ENCODE data around the gene SLIT1.
A peak's percentile ranks its signal among the peaks of the same experiment; 100 is the strongest.

The SLIT1 gene

DNA sequence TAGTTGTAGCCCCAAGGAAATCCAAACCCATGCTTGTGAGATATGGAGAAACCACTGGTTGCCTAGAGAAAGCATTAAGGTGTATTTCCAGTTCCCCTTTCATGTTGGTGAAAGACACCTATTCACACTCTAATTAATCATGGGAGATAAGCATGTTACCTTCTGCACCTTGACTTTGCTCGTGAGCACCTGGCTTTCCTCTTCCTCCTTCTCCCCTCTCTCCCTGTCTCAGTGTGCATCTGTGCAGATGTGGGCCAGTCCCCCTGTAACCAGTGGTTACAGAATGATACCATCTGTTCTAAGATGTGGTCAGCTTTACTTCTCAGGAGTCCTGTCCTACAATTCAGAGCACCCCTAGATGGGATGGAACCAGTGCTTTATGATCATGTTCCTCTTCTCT lies 193.0 kb downstream of the SLIT1 start:
- DNase-seq: no peak

DNA sequence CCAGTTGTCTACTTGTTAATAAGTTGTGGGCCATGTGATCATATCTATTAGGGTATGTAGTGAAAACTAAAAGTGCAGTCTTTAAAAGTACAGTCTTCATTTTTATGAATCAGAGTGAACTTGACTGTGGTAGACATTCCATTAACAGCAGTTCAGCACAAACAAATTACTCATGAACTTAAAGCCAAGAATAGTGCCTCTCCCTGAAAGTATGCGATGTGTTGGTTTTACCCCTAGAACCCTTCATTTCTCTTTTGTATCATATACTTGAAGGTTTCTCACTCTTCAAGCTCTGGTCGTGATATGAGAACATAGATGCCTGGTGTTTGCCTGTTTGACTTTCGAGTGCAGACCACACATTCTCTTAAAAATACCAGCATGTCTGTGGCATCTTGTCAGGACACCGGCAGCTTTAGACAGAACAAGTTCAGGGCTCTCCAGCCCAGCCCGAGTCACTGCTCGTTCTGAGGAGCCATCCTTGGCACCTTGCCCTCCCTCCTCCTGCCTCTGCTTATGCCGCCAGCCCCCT lies 194.4 kb downstream of the SLIT1 start:
- no peak for DNase-seq

DNA sequence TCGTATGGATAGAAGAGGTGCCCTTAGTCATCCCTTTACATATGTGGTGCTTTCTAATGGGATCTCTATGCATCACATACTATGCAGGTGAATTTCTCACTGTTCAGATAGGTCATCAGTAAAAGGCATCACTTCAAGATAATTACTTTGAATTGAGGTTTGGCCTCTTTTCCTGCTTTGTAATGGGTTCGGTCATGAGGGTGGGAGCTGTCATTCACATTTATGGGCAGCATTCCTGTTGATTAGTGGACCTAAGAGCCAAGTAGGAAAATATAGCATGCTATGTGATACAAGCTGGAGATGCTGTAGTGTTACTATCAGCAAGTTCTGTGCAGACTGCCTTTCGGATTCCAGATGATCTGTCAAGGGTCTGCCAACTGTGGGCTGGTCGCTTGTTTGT lies 197.3 kb downstream of the SLIT1 start:
- DNase-seq: no peak

DNA sequence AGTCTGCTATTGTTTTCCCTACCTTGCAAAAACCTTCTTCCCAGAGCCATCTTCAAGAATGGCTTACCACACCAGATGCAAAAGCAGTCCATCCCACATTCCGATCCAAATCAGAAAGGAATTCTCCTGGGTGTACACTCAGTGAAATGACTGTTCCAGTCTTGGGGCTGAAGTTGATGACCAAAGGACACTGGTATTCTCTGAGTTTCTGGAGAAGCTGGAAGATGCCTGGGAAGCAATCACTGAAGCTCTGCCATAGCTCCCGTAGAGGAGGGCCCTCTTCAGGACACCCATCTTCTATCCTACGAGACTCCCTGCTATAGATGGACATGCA lies 197.9 kb downstream of the SLIT1 start:
- DNase-seq: no peak

DNA sequence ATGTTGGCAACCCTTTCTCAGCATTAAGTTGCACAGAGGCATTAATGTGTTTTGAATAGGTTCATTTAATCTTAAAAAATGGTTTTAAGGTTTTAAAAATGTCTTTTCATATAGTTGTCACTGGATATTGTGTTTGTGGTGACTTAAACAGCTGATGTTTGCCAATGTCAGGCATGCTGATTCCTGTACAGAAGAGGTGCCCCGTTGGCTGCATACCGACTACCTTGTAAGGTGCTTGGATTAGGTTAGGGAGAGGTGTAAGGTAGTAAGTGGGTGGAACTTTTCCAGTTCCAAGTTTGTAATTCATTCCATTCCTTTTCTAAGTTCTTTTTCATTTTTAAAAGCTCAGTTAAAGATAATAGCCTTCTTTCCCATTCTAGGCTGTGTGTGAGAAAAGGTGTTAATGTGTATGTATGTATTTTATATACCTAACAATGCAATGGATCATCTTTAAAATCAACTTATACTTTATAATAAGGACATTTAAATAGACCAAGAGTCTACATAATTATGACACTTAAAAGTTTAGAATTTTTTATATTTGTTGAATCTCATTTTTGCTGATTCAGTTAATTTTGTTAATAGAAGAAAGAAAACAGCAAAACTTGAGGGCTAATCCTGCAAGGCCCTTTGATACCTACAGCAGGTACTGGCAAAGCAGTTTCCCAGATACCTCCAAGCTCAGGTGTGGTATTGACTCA lies 198.5 kb downstream of the SLIT1 start:
- no peak for DNase-seq

DNA sequence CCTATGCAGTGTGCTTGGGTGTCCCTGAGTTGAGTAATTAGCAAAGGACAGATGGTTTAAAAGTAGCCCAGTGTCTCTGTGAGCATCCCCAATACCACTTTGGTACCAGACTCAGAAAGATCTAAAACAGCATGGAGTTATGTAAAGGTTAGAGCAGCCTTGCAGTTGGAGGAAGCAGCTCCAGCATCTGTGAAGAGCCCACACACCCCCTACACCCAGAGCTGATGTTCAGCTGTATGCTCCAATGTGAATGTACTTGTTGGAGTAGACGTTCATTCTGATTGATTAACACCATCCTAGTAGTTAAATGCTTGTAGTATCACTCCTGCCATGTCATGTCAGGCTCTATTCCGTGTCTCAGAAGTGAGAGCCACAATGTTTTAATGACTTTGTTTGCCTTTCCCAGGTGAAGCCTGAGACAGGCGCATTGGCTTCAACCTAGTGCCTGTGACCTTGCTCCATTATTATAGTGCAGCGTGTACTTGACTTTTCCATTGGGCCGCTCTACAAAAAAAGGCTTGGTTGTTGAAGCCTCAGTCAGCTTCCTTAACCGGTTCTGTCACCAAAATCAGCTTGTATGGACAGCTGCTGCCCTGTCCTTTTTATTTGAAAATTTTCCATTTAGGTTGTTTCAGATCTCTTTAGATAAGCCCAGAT lies 199.4 kb downstream of the SLIT1 start:
- DNase-seq: no peak

DNA sequence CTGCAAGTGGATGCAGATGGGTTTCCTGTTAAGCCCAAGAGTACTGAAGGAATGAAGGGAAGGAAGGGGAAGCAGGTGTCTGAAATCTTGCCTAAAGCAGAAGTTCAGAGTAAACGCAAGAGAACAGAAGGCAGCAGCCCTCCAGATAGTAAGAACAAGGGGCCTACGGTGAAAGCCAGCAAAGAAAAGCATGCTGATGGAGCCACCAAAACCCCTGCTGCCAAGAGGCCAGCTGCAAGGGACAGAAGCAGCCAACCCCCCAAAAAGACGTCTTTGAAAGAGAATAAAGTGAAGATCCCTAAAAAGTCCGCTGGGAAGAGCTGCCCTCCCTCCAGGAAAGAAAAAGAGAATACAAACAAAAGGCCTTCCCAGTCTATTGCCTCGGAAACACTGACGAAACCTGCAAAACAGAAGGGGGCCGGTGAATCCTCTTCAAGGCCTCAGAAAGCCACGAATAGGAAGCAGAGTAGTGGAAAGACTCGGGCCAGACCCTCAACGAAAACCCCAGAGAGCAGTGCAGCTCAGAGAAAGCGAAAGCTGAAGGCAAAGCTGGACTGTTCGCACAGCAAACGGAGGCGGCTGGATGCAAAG lies 201.1 kb downstream of the SLIT1 start:
- DNase-seq: no peak

DNA sequence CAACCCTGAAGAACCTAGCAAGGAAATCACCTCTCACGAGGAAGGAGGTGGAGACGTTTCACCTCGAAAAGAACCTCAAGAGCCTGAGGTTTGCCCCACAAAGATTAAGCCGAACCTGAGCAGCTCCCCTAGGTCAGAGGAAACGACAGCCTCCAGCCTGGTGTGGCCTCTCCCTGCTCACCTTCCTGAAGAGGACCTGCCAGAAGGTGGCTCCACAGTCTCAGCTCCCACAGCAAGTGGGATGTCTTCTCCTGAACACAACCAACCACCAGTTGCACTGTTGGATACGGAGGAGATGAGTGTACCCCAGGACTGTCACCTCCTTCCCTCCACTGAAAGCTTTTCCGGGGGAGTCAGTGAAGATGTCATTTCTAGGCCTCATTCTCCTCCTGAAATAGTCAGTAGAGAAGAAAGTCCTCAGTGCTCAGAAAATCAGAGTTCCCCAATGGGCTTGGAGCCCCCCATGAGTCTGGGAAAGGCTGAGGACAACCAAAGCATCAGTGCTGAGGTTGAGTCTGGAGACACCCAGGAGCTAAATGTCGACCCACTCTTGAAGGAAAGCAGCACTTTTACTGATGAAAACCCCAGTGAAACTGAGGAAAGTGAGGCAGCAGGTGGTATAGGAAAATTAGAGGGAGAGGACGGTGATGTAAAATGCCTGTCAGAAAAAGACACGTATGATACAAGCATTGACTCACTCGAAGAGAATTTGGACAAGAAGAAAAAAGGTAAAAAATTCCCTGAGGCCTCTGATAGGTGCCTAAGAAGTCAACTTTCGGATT lies 203.4 kb downstream of the SLIT1 start:
- DNase-seq: no peak

DNA sequence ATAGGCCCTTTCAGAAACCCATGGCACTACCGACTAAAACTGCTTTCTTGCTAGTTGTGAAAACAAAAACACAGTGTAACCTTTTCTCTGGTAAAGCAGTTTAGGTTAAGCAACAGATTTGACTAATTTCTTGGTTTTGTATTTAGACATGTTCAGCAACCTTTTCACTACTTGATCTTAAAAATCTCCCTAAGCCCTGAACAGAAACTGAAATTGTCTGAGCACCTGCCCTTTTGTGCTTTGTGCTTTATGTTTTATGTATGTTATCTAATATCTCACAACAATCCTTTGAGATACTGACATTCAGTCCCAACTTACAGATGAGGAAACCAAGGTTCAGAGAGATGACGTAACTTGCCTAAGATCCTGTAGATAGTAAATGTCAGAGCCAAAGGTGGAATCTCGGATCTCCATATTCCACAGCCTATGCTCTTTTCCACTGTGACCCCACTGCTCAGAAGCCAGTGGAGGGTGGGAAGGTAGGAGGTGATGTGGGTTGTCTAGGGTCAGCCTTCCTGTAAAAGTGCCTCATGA lies 207.1 kb downstream of the SLIT1 start:
- no peak for DNase-seq

DNA sequence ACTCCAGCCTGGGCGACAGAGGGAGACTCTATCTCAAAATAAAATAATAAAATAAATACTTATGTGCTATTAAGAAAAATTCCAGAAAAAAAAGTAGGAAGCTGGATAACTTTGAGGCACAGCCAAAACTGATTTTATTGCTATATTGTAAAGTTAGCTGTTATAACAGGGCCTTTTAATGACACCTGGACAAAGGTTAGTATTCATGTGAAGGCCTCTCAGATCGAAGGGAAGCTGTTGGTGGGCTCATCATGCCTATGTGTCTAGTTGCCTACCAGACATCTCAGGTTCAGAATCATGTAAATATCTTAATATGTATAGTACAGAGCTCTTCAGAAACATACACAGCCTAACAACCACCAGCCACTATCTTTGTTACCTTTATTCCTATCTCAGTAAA lies 210.6 kb downstream of the SLIT1 start:
- DNase-seq: no peak

DNA sequence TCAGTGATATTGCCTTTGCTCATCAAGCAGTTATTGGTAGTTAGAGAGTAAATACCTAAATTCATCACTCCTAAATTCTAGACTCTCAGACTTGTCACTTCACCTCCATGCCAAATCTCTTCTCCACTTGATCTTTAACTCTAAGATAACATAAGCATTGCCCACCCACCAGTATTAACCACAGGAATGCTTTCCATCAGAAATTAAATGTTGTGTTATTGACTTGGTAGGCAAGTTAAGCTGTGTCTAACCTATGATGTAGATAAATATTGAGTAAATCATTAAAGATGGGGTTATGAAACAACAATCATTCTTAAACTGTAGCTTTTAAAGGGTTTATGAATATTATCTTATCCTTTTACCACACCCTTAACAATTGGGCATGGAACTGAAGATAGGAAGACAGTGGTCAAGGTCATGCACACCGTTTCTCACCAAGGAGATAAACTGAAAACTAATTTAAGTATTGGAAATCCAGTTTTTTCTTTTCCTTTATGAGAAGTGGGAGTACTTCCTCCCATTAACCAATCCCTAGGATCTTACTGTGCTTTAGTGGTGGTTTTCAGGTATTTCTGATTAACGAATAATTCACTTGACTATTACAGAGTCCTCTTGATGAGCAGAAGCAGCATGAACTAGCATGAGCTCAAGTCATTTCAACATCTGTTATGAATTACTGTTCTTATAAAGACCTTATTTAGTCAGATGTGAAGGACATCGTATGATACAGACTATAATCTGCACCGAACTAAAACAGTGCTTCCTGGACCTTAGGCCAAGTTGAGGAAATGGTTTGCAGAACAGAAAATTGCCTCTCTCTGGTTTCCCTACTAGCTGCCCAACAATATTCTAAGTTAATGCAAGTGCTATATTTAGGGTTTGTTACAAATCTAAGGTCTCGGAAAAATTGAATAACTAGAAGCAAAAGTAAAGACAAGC lies 211.7 kb downstream of the SLIT1 start:
- DNase-seq: peak; percentile 54

DNA sequence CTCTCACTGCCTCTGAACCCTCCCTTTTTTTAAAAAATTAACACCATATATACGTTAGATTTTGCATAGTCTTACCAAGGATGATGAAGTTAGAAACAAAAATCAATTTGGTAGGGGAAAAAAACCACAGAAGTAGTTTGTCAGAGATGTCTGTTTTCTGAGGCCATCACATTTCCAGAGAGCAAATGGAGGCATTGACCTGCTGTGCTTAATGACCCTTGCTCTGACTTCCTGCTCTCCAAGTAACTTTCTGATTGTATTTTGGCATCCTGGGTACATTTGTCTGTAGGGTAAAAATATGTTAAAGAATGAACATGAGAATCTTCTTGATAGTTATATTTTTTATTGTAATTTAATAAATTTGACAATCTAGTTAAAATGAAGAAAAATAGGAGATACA lies 213.5 kb downstream of the SLIT1 start:
- no peak for DNase-seq

DNA sequence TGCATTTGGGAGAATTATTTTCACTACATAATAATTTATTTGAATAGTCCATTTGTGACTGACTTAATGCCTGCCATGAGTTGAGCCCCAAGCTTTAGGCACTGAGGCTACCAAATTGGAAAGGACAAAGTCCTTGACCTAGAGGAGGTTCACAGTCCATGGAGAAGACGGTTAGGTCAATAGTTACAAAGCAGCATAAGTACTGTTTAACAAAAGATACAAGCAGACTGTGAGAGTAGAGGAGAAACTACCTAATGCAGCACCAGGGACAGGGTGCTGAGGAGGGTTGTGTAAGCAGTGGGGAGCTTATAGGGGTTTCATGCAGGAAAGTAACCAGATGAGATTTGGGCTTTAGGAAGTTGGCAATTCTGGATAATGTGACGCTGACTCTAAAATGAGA lies 214.4 kb downstream of the SLIT1 start:
- DNase-seq: no peak

DNA sequence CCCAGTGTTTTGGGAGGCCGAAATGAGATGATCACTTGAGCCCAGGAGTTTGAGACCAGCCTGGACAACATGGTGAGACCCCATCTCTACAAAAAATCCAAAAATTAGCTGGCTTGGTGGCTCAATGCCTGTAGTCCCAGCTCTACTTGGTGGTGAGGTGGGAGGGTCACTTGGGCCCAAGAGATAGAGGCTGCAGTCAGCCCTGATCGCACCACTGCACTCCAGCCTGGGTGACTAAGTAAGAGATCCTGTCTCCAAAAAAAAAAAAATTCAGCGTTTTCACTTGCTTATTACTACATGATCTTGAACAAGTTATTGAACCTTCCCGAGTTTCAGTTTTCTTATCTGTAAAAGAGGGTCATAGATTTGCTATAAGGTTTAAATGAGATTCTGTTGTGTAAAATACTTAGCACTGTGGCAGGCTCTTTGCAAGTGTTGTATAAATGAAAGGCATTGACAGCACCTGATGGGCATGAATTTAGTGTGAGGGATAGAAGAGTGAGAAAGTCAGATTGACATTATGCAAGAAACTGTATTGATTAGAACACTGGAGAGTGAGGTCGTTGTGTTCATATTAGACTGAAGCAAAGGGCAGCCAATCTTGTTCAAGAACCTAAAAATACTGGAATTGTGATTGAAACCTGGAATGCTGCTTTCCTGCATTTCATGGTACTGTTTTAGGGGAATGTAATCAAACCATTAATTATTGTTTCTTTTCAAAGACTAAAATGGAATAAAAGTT lies 216.9 kb downstream of the SLIT1 start:
- no peak for DNase-seq

DNA sequence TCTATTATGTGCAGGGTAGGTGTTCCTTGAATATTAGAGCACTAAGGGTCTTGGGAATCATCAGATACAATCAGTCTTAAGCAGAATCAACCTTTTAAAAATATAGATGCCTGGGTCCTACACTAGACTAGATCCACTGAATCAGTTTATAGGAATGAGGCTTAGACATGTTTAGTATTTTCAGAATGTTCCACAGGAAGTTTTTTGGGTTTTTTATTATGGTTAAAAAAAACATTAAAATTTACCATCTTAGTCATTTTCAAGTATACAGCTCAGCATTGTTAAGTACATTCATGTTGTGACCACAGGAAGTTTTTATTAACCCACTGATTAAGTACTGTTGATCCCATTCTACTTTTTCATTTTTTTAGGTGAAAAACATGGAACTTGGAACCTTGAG lies 217.9 kb downstream of the SLIT1 start:
- no peak for DNase-seq

DNA sequence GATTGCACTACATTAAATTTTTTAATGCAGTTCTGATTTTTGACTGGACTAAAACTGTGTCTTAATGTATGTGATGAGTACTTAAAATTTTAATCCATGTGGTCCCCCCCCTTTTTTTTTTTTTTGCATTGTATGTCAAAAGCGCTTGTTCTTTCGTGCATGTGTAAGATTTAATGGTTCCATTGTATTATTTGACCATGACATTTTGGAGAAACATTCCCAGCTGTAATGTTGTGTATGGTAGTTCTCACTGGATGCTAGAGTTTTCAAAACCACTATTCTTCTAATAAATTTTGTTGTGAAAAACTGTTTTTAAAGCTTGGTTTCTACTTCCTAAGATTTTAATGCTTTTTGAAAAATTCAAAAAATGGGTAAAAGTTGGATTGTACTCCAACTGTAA lies 221.6 kb downstream of the SLIT1 start:
- no peak for DNase-seq

DNA sequence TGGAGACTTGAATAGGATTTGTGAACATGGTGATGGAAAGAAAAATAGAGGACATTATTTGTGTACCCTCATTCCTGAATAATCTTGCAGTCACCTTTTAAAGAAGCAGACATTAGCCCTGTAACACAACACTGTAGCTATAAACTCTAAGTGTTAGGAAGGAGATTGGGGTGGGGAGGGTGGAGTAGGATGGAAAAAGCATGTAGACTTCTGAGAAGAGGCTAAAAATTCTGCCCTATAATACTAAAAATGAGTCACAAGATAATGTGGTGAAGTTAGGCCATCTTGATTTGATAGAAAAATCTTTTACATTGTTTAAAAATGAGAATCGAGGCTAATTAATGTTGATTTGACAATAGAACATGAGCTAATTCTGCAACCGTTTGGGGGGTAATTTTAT lies 224.9 kb downstream of the SLIT1 start:
- DNase-seq: peak; percentile 27

DNA sequence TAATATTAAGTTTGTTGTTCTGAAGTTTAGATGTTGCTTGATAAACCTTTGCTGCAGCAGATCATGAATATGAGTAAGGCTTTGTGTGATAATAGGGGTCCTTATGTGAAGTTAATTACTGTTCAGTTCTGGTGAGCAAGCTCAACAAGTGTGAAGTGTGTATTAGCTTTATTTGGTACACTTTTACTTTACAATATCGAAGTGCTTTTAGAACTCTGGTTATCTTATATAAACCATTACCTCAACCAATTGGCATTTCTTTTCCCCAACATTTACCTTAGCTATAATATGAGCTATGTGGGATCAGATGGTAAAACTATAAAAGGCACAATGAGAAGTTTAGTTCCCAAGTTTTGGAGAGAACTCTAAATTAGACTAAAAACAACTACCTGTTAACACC lies 226.0 kb downstream of the SLIT1 start:
- DNase-seq: no peak

DNA sequence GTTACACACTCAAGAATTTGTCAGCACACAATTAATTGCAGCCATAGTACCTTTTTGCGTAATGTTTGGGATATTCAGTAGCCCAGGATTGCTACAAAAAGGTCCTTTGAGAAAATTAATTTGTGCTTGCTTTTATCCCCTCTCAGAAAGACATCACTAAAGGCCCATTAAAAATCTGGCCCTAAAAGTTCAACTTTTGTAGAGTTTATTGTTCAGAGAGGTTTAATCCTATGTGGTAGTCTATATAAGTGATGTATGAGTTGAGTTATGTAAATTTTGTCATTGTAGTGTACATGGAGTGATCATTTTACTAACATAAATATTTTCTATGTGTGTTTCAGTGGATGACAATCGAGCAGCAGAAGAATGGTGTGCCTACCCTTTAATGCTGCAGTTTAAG lies 227.7 kb downstream of the SLIT1 start:
- DNase-seq: no peak

DNA sequence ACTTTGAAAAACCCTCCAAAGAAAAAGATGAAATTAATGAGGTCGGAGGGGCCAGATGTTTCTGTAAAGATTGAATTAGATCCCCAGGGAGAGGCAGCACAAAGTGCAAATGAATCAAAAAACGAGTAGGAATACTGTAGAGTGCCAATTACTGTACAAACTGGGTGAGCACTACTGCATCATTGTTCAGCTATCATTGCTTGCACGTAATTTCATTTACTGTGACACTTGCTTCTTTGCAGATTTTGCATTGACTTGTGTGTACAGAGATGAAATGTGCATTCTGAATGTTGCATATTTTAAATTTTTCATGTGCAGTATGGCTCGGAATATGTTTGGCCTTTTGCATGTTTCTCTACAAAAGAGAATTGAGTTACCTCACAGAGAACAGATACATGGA lies 230.0 kb downstream of the SLIT1 start:
- no peak for DNase-seq

DNA sequence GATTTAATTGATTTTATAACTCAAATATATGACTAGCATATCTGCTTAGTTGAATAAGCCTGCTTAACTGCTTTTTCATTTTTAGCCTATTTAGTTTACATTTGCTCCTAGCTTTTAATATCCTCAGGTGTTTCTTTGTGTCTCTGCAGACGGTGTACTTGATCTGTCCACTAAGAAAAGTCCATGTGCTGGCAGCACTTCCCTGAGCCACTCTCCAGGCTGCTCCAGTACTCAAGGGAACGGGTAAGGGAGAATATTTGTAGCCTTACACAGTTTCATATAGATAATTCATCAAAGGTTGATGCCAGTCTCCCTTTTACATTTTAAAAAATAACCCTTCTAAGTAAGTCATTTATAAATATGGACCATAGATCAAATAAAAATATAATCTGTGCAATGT lies 233.8 kb downstream of the SLIT1 start:
- no peak for DNase-seq
